ENCODE results near the gene SLC48A1.
A peak's percentile ranks its signal among the peaks of the same experiment; 100 is the strongest.
"Not testable (repeated sequence)": the region's sequence is repeated elsewhere in the genome, so short reads cannot be mapped to it uniquely, and the experiment has no call there.

Gene SLC48A1

GRCh38 chr12:47807338-47807737 is 34.3 kb downstream of the SLC48A1 start:
- no peak overlapping the region for H3K4me3 ChIP-seq (ENCODE audit: low read depth in 1 of 5, low read length in 5 of 5)
- H3K27ac ChIP-seq (ENCODE audit: low read depth, low read length) = peak overlapping the region; percentile 78
- H3K27me3 ChIP-seq (ENCODE audit: control insufficient read depth in 5 of 5, insufficient read depth in 4 of 5, low read length in 5 of 5) = no peaks in the 10 kb centered on the region
- H3K9ac ChIP-seq (ENCODE audit: low read length in 5 of 5) = peak overlapping the region in 1 of 5 donors; percentile 21
- H3K9me3 ChIP-seq (ENCODE audit: control insufficient read depth in 5 of 5, low read length in 5 of 5) = no peaks in the 10 kb centered on the region
- peaks cover 34 to 98% (median 90%) of the 10 kb centered on the region in 5 donors for H3K4me1 ChIP-seq (ENCODE audit: control insufficient read depth in 5 of 5, insufficient read depth in 5 of 5, low read length in 5 of 5)
- peaks cover 0 to 10% (median 0%) of the 10 kb centered on the region in 5 donors for H3K36me3 ChIP-seq (ENCODE audit: control insufficient read depth in 5 of 5, insufficient read depth in 5 of 5, low read length in 5 of 5)

- Histone ChIP-seq H3K9ac (ENCODE audit: low read length in 5 of 5) (peak overlapping the region in 2 of 5 donors; percentile 39 to 48), H3K27ac (ENCODE audit: low read depth, low read length) (peak overlapping the region; percentile 78), H3K4me3 (ENCODE audit: low read depth in 1 of 5, low read length in 5 of 5) (peak overlapping the region in 3 of 5 donors; percentile 29 to 37 (median 31)), H3K9me3 (ENCODE audit: control insufficient read depth in 5 of 5, low read length in 5 of 5) (no peaks in the 10 kb centered on the region), H3K27me3 (ENCODE audit: control insufficient read depth in 5 of 5, insufficient read depth in 4 of 5, low read length in 5 of 5) (no peaks in the 10 kb centered on the region), H3K36me3 (ENCODE audit: control insufficient read depth in 5 of 5, insufficient read depth in 5 of 5, low read length in 5 of 5) (peaks cover 0 to 10% (median 0%) of the 10 kb centered on the region in 5 donors), H3K4me1 (ENCODE audit: control insufficient read depth in 5 of 5, insufficient read depth in 5 of 5, low read length in 5 of 5) (peaks cover 34 to 95% (median 88%) of the 10 kb centered on the region in 5 donors)
Observed at GRCh38 chr12:47808050-47808449, 35.0 kb downstream of the SLC48A1 start.

- Histone ChIP-seq H3K4me1 (ENCODE audit: control insufficient read depth in 5 of 5, insufficient read depth in 5 of 5, low read length in 5 of 5) (peaks cover 35 to 95% (median 88%) of the 10 kb centered on the region in 5 donors), H3K4me3 (ENCODE audit: low read depth in 1 of 5, low read length in 5 of 5) (peak overlapping the region in 3 of 5 donors; percentile 29 to 37 (median 31)), H3K27ac (ENCODE audit: low read depth, low read length) (peak overlapping the region; percentile 78), H3K9me3 (ENCODE audit: control insufficient read depth in 5 of 5, low read length in 5 of 5) (no peaks in the 10 kb centered on the region), H3K27me3 (ENCODE audit: control insufficient read depth in 5 of 5, insufficient read depth in 4 of 5, low read length in 5 of 5) (no peaks in the 10 kb centered on the region), H3K36me3 (ENCODE audit: control insufficient read depth in 5 of 5, insufficient read depth in 5 of 5, low read length in 5 of 5) (peaks cover 0 to 7% (median 0%) of the 10 kb centered on the region in 5 donors), H3K9ac (ENCODE audit: low read length in 5 of 5) (peak overlapping the region in 3 of 5 donors; percentile 13 to 48 (median 39))
Observed at GRCh38 chr12:47808574-47809365, 35.7 kb downstream of the SLC48A1 start.

GRCh38 chr12:47809518-47809917 is 36.5 kb downstream of the SLC48A1 start:
- H3K9ac ChIP-seq (ENCODE audit: low read length in 5 of 5); H3K27me3 ChIP-seq (ENCODE audit: control insufficient read depth in 5 of 5, insufficient read depth in 4 of 5, low read length in 5 of 5); H3K36me3 ChIP-seq (ENCODE audit: control insufficient read depth in 5 of 5, insufficient read depth in 5 of 5, low read length in 5 of 5); H3K9me3 ChIP-seq (ENCODE audit: control insufficient read depth in 5 of 5, low read length in 5 of 5); H3K4me3 ChIP-seq (ENCODE audit: low read depth in 1 of 5, low read length in 5 of 5): not testable (repeated sequence)
- H3K27ac ChIP-seq (ENCODE audit: low read depth, low read length) = peak overlapping the region; percentile 95
- peaks cover 37 to 95% (median 88%) of the 10 kb centered on the region in 5 donors for H3K4me1 ChIP-seq (ENCODE audit: control insufficient read depth in 5 of 5, insufficient read depth in 5 of 5, low read length in 5 of 5)

- H3K9me3 ChIP-seq (ENCODE audit: control insufficient read depth in 5 of 5, low read length in 5 of 5) = no peaks in the 10 kb centered on the region
- H3K27me3 ChIP-seq (ENCODE audit: control insufficient read depth in 5 of 5, insufficient read depth in 4 of 5, low read length in 5 of 5) = no peaks in the 10 kb centered on the region
- peaks cover 0 to 8% (median 5%) of the 10 kb centered on the region in 5 donors for H3K36me3 ChIP-seq (ENCODE audit: control insufficient read depth in 5 of 5, insufficient read depth in 5 of 5, low read length in 5 of 5)
- no peak overlapping the region for H3K4me3 ChIP-seq (ENCODE audit: low read depth in 1 of 5, low read length in 5 of 5)
- H3K27ac ChIP-seq (ENCODE audit: low read depth, low read length) = peak overlapping the region; percentile 95
- H3K4me1 ChIP-seq (ENCODE audit: control insufficient read depth in 5 of 5, insufficient read depth in 5 of 5, low read length in 5 of 5) = peaks cover 37 to 94% (median 88%) of the 10 kb centered on the region in 5 donors
- peak overlapping the region; percentile 0 to 84 (median 32) for H3K9ac ChIP-seq (ENCODE audit: low read length in 5 of 5)
Observed at GRCh38 chr12:47811072-47811396, 38.0 kb downstream of the SLC48A1 start.

- H3K9me3 ChIP-seq (ENCODE audit: control insufficient read depth in 5 of 5, low read length in 5 of 5) = no peaks in the 10 kb centered on the region
- H3K27ac ChIP-seq (ENCODE audit: low read depth, low read length) = peak overlapping the region; percentile 95
- H3K27me3 ChIP-seq (ENCODE audit: control insufficient read depth in 5 of 5, insufficient read depth in 4 of 5, low read length in 5 of 5) = no peaks in the 10 kb centered on the region
- H3K9ac ChIP-seq (ENCODE audit: low read length in 5 of 5) = peak overlapping the region; percentile 51 to 84 (median 79)
- peaks cover 37 to 94% (median 86%) of the 10 kb centered on the region in 5 donors for H3K4me1 ChIP-seq (ENCODE audit: control insufficient read depth in 5 of 5, insufficient read depth in 5 of 5, low read length in 5 of 5)
- peaks cover 0 to 8% (median 5%) of the 10 kb centered on the region in 5 donors for H3K36me3 ChIP-seq (ENCODE audit: control insufficient read depth in 5 of 5, insufficient read depth in 5 of 5, low read length in 5 of 5)
- H3K4me3 ChIP-seq (ENCODE audit: low read depth in 1 of 5, low read length in 5 of 5) = peak overlapping the region in 4 of 5 donors; percentile 13 to 62 (median 54)
Observed at GRCh38 chr12:47811581-47812484, 38.8 kb downstream of the SLC48A1 start.

GRCh38 chr12:47812797-47813510 is 39.9 kb downstream of the SLC48A1 start:
- peak overlapping the region; percentile 51 to 84 (median 79) for H3K9ac ChIP-seq (ENCODE audit: low read length in 5 of 5)
- peaks cover 33 to 94% (median 86%) of the 10 kb centered on the region in 5 donors for H3K4me1 ChIP-seq (ENCODE audit: control insufficient read depth in 5 of 5, insufficient read depth in 5 of 5, low read length in 5 of 5)

GRCh38 chr12:47813511-47814196 is 40.6 kb downstream of the SLC48A1 start:
- Histone ChIP-seq H3K27me3 (ENCODE audit: control insufficient read depth in 5 of 5, insufficient read depth in 4 of 5, low read length in 5 of 5) (no peaks in the 10 kb centered on the region), H3K9ac (ENCODE audit: low read length in 5 of 5) (peak overlapping the region; percentile 42 to 74 (median 66)), H3K4me1 (ENCODE audit: control insufficient read depth in 5 of 5, insufficient read depth in 5 of 5, low read length in 5 of 5) (peaks cover 30 to 94% (median 86%) of the 10 kb centered on the region in 5 donors), H3K9me3 (ENCODE audit: control insufficient read depth in 5 of 5, low read length in 5 of 5) (no peaks in the 10 kb centered on the region), H3K36me3 (ENCODE audit: control insufficient read depth in 5 of 5, insufficient read depth in 5 of 5, low read length in 5 of 5) (peaks cover 0 to 8% (median 5%) of the 10 kb centered on the region in 5 donors), H3K27ac (ENCODE audit: low read depth, low read length) (peak overlapping the region; percentile 95), H3K4me3 (ENCODE audit: low read depth in 1 of 5, low read length in 5 of 5) (peak overlapping the region; percentile 59 to 70 (median 61))

More at GRCh38 chr12:47812797-47813510, 39.9 kb downstream of the SLC48A1 start:
- Histone ChIP-seq H3K27me3 (ENCODE audit: control insufficient read depth in 5 of 5, insufficient read depth in 4 of 5, low read length in 5 of 5) (no peaks in the 10 kb centered on the region), H3K9me3 (ENCODE audit: control insufficient read depth in 5 of 5, low read length in 5 of 5) (no peaks in the 10 kb centered on the region), H3K27ac (ENCODE audit: low read depth, low read length) (peak overlapping the region; percentile 95), H3K36me3 (ENCODE audit: control insufficient read depth in 5 of 5, insufficient read depth in 5 of 5, low read length in 5 of 5) (peaks cover 0 to 8% (median 5%) of the 10 kb centered on the region in 5 donors), H3K4me3 (ENCODE audit: low read depth in 1 of 5, low read length in 5 of 5) (peak overlapping the region; percentile 59 to 70 (median 61))

Measured in subcutaneous abdominal adipose tissue (tissue), 5 donors.